ENCODE measurements around the gene AP5B1. TPM values are rescaled to one million over a fixed set of nuclear protein-coding genes. Genes with fewer than 3 reads are reported as not detected.

The AP5B1 gene
- total RNA-seq, 1 experiment from 2014 or later: 9.4 TPM

GRCh38 chr11:65742353-65742752 lies 38.4 kb downstream of the AP5B1 start:
- no peaks in the 10 kb centered on the region for H3K79me1 ChIP-seq (ENCODE audit: insufficient read depth, low read depth, low read length, poor library complexity, severe bottlenecking)
- no peak overlapping the region for H4K8ac ChIP-seq (replicated peaks; ENCODE audit: insufficient read length, low read depth, low read length)
- no peak overlapping the region for H2BK20ac ChIP-seq (ENCODE audit: low read depth, low read length, poor library complexity, severe bottlenecking)
- no CpG with 5 or more reads among the region's 1 CpG for WGBS (ENCODE audit: extremely low coverage, insufficient read length, low lambda C conversion rate)
- H2BK15ac ChIP-seq (ENCODE audit: low read depth, low read length): no peak overlapping the region
- no peak overlapping the region for H3K4ac ChIP-seq (ENCODE audit: low read depth, low read length)
- no peak overlapping the region for H2BK5ac ChIP-seq (ENCODE audit: insufficient read length, low read length)
- TF ChIP-seq, protein P1, sequence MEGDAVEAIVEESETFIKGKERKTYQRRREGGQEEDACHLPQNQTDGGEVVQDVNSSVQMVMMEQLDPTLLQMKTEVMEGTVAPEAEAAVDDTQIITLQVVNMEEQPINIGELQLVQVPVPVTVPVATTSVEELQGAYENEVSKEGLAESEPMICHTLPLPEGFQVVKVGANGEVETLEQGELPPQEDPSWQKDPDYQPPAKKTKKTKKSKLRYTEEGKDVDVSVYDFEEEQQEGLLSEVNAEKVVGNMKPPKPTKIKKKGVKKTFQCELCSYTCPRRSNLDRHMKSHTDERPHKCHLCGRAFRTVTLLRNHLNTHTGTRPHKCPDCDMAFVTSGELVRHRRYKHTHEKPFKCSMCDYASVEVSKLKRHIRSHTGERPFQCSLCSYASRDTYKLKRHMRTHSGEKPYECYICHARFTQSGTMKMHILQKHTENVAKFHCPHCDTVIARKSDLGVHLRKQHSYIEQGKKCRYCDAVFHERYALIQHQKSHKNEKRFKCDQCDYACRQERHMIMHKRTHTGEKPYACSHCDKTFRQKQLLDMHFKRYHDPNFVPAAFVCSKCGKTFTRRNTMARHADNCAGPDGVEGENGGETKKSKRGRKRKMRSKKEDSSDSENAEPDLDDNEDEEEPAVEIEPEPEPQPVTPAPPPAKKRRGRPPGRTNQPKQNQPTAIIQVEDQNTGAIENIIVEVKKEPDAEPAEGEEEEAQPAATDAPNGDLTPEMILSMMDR (conservative IDR thresholded peaks at IDR 0.05): no peak
- H3K4me1 ChIP-seq (ENCODE audit: insufficient read depth, low read length): no peaks in the 10 kb centered on the region
- no peaks in the 10 kb centered on the region for H3K27me3 ChIP-seq (ENCODE audit: insufficient read depth, low read length)
- Mint-ChIP-seq H3K36me3 (ENCODE audit: insufficient read depth in 1 of 3, low read depth in 3 of 3) (no peaks in the 10 kb centered on the region), H3K27ac (no peak overlapping the region), H3K27me3 (ENCODE audit: low read depth) (peaks cover 43% of the 10 kb centered on the region), H3K4me3 (no peak overlapping the region), H3K4me1 (no peaks in the 10 kb centered on the region), H3K9me3 (peaks cover 15 to 23% of the 10 kb centered on the region in 2 experiments; a peak in 4 of 5 replicates)
- no peak overlapping the region for H2AFZ ChIP-seq (ENCODE audit: low read length)
- no peak overlapping the region for H2BK12ac ChIP-seq (ENCODE audit: insufficient read length, low read depth, low read length)
- no peak overlapping the region for H3K23ac ChIP-seq (ENCODE audit: insufficient read length, low read depth, low read length)
- no peak overlapping the region for H2AK5ac ChIP-seq (ENCODE audit: insufficient read length, low read length)
- DNase-seq: no peak
- H4K91ac ChIP-seq (ENCODE audit: insufficient read length, low read depth, low read length): no peak overlapping the region
- no peak overlapping the region for H3K9ac ChIP-seq (ENCODE audit: extremely low read depth, insufficient read length, low read length)
- H3T11ph ChIP-seq (ENCODE audit: low read length): no peak overlapping the region
- H3K4me2 ChIP-seq (ENCODE audit: insufficient read depth, insufficient read length, low read length): no peak overlapping the region
- H4K20me1 ChIP-seq (ENCODE audit: control insufficient read depth, insufficient read depth, insufficient read length): no peaks in the 10 kb centered on the region
- H3K18ac ChIP-seq (ENCODE audit: insufficient read length, low read depth, low read length): no peak overlapping the region
- no peak overlapping the region for H3K56ac ChIP-seq (ENCODE audit: insufficient read length, low read depth, low read length)
- no peaks in the 10 kb centered on the region for H3K23me2 ChIP-seq (ENCODE audit: insufficient read length, low read depth, low read length, poor library complexity, severe bottlenecking)
- H3K14ac ChIP-seq (ENCODE audit: insufficient read depth, low read length): no peak overlapping the region
- H2BK120ac ChIP-seq (ENCODE audit: low read depth, low read length, poor library complexity, severe bottlenecking): no peak overlapping the region
- H3K27ac ChIP-seq (ENCODE audit: insufficient read length, low read depth, low read length): no peak overlapping the region
- no peaks in the 10 kb centered on the region for H3K79me2 ChIP-seq (ENCODE audit: insufficient read depth, low read length)
- no peaks in the 10 kb centered on the region for H3K9me3 ChIP-seq (ENCODE audit: control insufficient read depth, low read depth, low read length)
- no peak overlapping the region for H4K5ac ChIP-seq (ENCODE audit: insufficient read length, low read depth, low read length)
